RWPE2 (cell line): ENCODE measurements around the gene TWIST2.

ENCODE experiments used
- ATAC-seq: fragments of 200-7000 bp; cut with Tn5 transposase; 3 replicates; pipeline ENCODE4 v1.9.1; 2021; ENCODE audit warnings: low read depth
- DNase-seq: peaks from one replicate; pipeline ENCODE4 v3.0.0-alpha.2; 2020; ENCODE audit warnings: low spot score
- H3K27ac ChIP-seq: fragments of 450-650 bp; 2 replicates; pipeline ENCODE4 v1.5.1; 2017; ENCODE audit warnings: mild to moderate bottlenecking; ENCODE audit not compliant: poor library complexity, severe bottlenecking
- H3K27me3 ChIP-seq: fragments of 250-450 bp; sonication (Bioruptor Pico); 2 replicates; pipeline ENCODE4 v1.5.1; 2021; ENCODE audit warnings: mild to moderate bottlenecking, moderate library complexity; ENCODE audit not compliant: insufficient read depth, poor library complexity, severe bottlenecking
- H3K36me3 ChIP-seq: fragments of 250-450 bp; sonication (Bioruptor Pico); 2 replicates; pipeline ENCODE4 v1.5.1; 2020; ENCODE audit warnings: low read depth, mild to moderate bottlenecking, moderate library complexity
- H3K4me1 ChIP-seq: fragments of 250-450 bp; sonication (Bioruptor Pico); 2 replicates; pipeline ENCODE4 v1.5.1; 2021; ENCODE audit warnings: mild to moderate bottlenecking, moderate library complexity; ENCODE audit not compliant: insufficient read depth, poor library complexity, severe bottlenecking
- H3K4me3 ChIP-seq: fragments of 250-450 bp; sonication (Bioruptor Pico); 2 replicates; pipeline ENCODE4 v1.5.1; 2021; ENCODE audit warnings: mild to moderate bottlenecking, moderate library complexity; ENCODE audit not compliant: severe bottlenecking
- H3K9me3 ChIP-seq: fragments of 250-450 bp; sonication (Bioruptor Pico); 2 replicates; pipeline ENCODE4 v1.5.1; 2021; ENCODE audit warnings: mild to moderate bottlenecking, moderate library complexity; ENCODE audit not compliant: severe bottlenecking
- CTCF ChIP-seq: fragments of 450-650 bp; IDR thresholded peaks from one replicate; pipeline ENCODE4 v1.5.1; 2017; ENCODE audit warnings: mild to moderate bottlenecking, moderate library complexity; ENCODE audit not compliant: poor library complexity, severe bottlenecking

Gene TWIST2

GRCh38 chr2:238854699-238855229, 6.9 kb downstream of the TWIST2 start:
- no peak for ATAC-seq
- Histone ChIP-seq H3K4me1 (peaks cover 10% of the 10 kb centered on the region), H3K9me3 (no peaks in the 10 kb centered on the region), H3K4me3 (no peak overlapping the region), H3K36me3 (peaks cover 41% of the 10 kb centered on the region), H3K27me3 (no peaks in the 10 kb centered on the region), H3K27ac (no peak overlapping the region)
- no peak for TF ChIP-seq CTCF
- DNase-seq: no peak

DNA sequence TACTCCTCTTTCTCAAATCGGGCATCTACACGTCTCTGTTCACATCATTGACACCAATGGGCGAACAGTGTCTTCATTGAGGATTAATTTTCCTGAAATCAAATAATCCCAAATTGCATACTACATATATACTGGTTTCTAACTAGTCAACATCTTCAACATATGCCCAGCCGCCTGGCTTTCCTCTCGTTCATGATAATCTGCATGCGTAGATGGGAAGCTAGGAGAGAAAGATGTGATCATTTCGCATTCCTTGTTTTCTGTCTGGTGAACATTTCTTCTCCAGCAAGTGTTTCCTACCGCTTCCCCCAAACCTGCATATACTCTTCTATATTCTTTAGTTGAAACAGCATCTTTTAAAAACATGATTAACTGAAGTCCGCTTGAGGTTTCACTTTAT, 7.4 kb downstream of the TWIST2 start:
- no peak overlapping the region for H3K27ac ChIP-seq
- DNase-seq (no peak), ATAC-seq (no peak)
- H3K4me3 ChIP-seq: no peak overlapping the region
- H3K36me3 ChIP-seq: peaks cover 36% of the 10 kb centered on the region
- no peaks in the 10 kb centered on the region for H3K27me3 ChIP-seq
- H3K4me1 ChIP-seq: peaks cover 6% of the 10 kb centered on the region
- no peak for TF ChIP-seq CTCF
- H3K9me3 ChIP-seq: no peaks in the 10 kb centered on the region

DNA sequence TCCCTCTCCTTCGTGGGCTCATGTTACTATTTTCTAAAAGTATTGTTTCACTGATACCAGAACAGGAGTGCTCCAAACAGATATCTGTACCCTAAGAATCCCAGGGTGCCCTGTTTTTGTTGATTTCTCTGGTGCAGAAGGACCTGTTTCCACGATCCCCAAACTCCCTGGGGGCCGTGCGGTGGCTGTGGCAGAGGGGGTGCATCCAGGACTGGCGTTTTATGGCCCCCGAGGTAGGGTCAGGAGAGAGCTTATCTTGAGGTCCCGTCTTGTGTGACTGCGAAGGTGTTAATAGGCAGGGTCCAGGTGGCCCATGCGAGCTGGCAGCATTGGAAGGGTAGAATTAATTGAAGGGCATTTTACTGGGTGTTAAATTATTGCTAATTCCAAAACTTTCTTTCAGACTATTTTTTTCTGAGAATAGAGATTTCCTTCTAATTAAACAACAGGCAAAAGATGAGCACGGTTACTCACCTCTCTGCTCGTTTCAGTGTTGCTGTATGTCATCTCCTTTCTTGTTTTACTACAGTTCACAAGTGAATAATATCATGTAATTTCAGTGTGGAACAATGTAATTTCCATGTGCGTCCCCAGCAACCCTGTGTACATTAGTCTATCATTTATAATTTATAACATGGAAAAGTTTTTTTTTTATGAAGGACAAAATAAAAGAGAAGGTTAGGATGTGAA, 8.2 kb downstream of the TWIST2 start:
- H3K4me3 ChIP-seq: no peak overlapping the region
- H3K27me3 ChIP-seq: no peaks in the 10 kb centered on the region
- H3K36me3 ChIP-seq: peaks cover 29% of the 10 kb centered on the region
- no peak overlapping the region for H3K27ac ChIP-seq
- H3K9me3 ChIP-seq: no peaks in the 10 kb centered on the region
- no peak for TF ChIP-seq CTCF
- ATAC-seq (no peak), DNase-seq (no peak)
- no peaks in the 10 kb centered on the region for H3K4me1 ChIP-seq

DNA sequence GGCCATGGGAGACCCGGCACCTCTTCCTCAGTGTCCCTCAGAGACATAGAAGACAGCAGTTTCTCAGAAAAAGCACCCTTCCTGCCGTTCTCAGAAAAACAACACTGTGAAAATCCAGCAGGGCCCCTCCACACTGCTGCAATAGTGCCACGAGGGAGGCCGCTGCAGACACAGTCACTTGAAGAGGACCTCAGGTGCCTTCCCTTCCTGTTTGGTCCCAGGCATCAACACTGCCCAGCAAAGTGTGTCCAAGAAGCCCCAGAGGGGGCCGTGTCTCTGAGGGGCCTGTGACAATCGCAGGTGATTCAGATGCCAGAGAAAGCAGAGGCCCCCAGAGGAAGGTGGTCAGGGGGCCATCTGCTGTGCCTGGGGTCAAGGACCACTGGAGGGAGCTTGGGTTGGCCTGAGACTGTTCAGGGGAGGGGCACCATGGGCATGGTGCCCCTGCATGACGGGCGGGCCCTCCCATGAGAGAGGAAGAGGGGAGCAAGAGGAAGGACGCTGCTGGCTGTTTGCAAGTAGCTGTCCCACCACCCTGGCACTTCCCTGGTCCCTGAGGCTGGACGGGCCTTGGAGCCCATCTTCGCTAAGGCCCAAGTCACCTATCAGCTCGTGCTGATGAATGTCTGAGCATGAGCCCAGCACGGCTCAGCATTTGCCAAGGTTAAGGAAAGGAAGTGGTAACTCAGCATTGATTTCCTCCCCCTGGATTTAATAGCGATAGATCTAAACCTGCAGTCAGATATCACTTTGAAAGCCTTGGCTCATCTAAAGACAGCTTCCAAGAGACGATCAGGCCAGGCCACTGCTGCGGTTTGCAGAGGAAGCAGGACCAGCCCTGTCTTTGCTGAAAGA, 9.1 kb downstream of the TWIST2 start:
- Histone ChIP-seq H3K27ac (no peak overlapping the region), H3K4me3 (no peak overlapping the region), H3K9me3 (no peaks in the 10 kb centered on the region), H3K36me3 (peaks cover 21% of the 10 kb centered on the region), H3K4me1 (no peaks in the 10 kb centered on the region), H3K27me3 (no peaks in the 10 kb centered on the region)
- no peak for TF ChIP-seq CTCF
- ATAC-seq (no peak), DNase-seq (peak; percentile 21)

DNA sequence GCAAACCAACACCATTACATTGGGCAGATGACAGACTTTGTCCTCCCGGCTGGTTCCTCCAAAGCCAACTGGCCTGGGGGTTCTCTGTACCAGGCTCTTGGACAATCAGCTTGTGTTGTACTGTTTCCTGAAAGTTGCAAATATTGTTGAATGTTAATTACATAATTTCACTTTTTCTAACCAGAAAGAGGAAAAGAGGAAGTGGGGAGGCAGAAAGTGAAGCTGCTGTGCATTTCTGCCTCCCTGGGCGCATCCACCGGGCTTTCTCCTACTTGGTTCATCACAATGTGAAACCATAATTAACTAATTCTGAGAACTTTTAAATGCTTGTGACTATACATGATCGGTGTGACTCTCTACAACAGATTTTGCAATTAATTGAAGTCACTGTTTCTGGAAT, 10.1 kb downstream of the TWIST2 start:
- Histone ChIP-seq H3K4me1 (no peaks in the 10 kb centered on the region), H3K4me3 (no peak overlapping the region), H3K27me3 (no peaks in the 10 kb centered on the region), H3K27ac (no peak overlapping the region), H3K36me3 (peaks cover 11% of the 10 kb centered on the region; the same call in 1 of the 2 replicates), H3K9me3 (no peaks in the 10 kb centered on the region)
- ATAC-seq: no peak
- DNase-seq: no peak
- no peak for TF ChIP-seq CTCF
